Fibroblast of skin of abdomen (primary cell): ENCODE measurements around the gene POLR2A.
"Not testable (repeated sequence)": the region's sequence is repeated elsewhere in the genome, so short reads cannot be mapped to it uniquely, and the experiment has no call there.

Experiments used
- DNase-seq: peaks from one replicate; pipeline ENCODE4 v3.0.0-alpha.2; 2013

The POLR2A gene

GRCh38 chr17:7460850-7461660 lies 23.1 kb upstream of the POLR2A start:
- DNase-seq: no peak

- DNase-seq: no peak
These were observed 21.4 kb upstream of the POLR2A start for GRCh38 chr17:7462474-7463371.

GRCh38 chr17:7463372-7463846 lies 20.8 kb upstream of the POLR2A start:
- no peak for DNase-seq

GRCh38 chr17:7464081-7464480 lies 20.1 kb upstream of the POLR2A start:
- DNase-seq: no peak

GRCh38 chr17:7465597-7466275 lies 18.4 kb upstream of the POLR2A start:
- no peak for DNase-seq

GRCh38 chr17:7466318-7466638 lies 17.9 kb upstream of the POLR2A start:
- DNase-seq: no peak

GRCh38 chr17:7466639-7467341 lies 17.4 kb upstream of the POLR2A start:
- DNase-seq: no peak

GRCh38 chr17:7467498-7467897 lies 16.7 kb upstream of the POLR2A start:
- no peak for DNase-seq

GRCh38 chr17:7468290-7468689 lies 15.9 kb upstream of the POLR2A start:
- no peak for DNase-seq

GRCh38 chr17:7468804-7469389 lies 15.3 kb upstream of the POLR2A start:
- no peak for DNase-seq

GRCh38 chr17:7469843-7470242 lies 14.3 kb upstream of the POLR2A start:
- not testable (repeated sequence) for DNase-seq

- DNase-seq: not testable (repeated sequence)
These were observed 13.7 kb upstream of the POLR2A start for GRCh38 chr17:7470457-7470973.

- no peak for DNase-seq
These were observed 12.4 kb upstream of the POLR2A start for GRCh38 chr17:7471729-7472128.

GRCh38 chr17:7474767-7475166 lies 9.4 kb upstream of the POLR2A start:
- DNase-seq: not testable (repeated sequence)

GRCh38 chr17:7475764-7476422 lies 8.3 kb upstream of the POLR2A start:
- DNase-seq: no peak

GRCh38 chr17:7476494-7476893 lies 7.7 kb upstream of the POLR2A start:
- no peak for DNase-seq

GRCh38 chr17:7476951-7477350 lies 7.2 kb upstream of the POLR2A start:
- DNase-seq: no peak

GRCh38 chr17:7477392-7478275 lies 6.5 kb upstream of the POLR2A start:
- peak; percentile 74 for DNase-seq

GRCh38 chr17:7478276-7479212 lies 5.6 kb upstream of the POLR2A start:
- DNase-seq: peak; percentile 44
